ENCODE results near the gene PPP1R9A.

Gene PPP1R9A

GRCh38 chr7:95045236-95045923 is 138.0 kb downstream of the PPP1R9A start:
- no peak overlapping the region for H3K27ac ChIP-seq
- no peak for TF ChIP-seq CTCF (IDR thresholded peaks at IDR 0.05)
- no peak overlapping the region for H3K4me3 ChIP-seq
- DNase-seq (ENCODE audit: low spot score) = no peak

GRCh38 chr7:95046494-95047240 is 139.3 kb downstream of the PPP1R9A start:
- DNase-seq (ENCODE audit: low spot score) = no peak
- Histone ChIP-seq H3K27ac (no peak overlapping the region), H3K4me3 (no peak overlapping the region)
- no peak for TF ChIP-seq CTCF (IDR thresholded peaks at IDR 0.05)

- DNase-seq (ENCODE audit: low spot score) = no peak
- no peak for TF ChIP-seq CTCF (IDR thresholded peaks at IDR 0.05)
- no peak overlapping the region for H3K4me3 ChIP-seq
- H3K27ac ChIP-seq = no peak overlapping the region
Observed at GRCh38 chr7:95047291-95047690, 139.9 kb downstream of the PPP1R9A start.

GRCh38 chr7:95052566-95053094 is 145.2 kb downstream of the PPP1R9A start:
- no peak overlapping the region for H3K4me3 ChIP-seq
- no peak overlapping the region for H3K27ac ChIP-seq
- DNase-seq (ENCODE audit: low spot score) = no peak
- no peak for TF ChIP-seq CTCF (IDR thresholded peaks at IDR 0.05)

- TF ChIP-seq CTCF (IDR thresholded peaks at IDR 0.05) = no peak
- Histone ChIP-seq H3K27ac (no peak overlapping the region), H3K4me3 (no peak overlapping the region)
- no peak for DNase-seq (ENCODE audit: low spot score)
Observed at GRCh38 chr7:95054386-95054785, 147.0 kb downstream of the PPP1R9A start.

- Histone ChIP-seq H3K27ac (no peak overlapping the region), H3K4me3 (no peak overlapping the region)
- no peak for TF ChIP-seq CTCF (IDR thresholded peaks at IDR 0.05)
- no peak for DNase-seq (ENCODE audit: low spot score)
Observed at GRCh38 chr7:95055295-95055694, 147.9 kb downstream of the PPP1R9A start.

All from coronary artery (tissue), 2 donors.